Endothelial cell of umbilical vein (primary cell): ENCODE data around the gene CACTIN. TPM values are rescaled to one million over a fixed set of nuclear protein-coding genes. Genes with fewer than 3 reads are reported as not detected.

Experiments used
- BruUV-seq: library from RNA; stranded (reverse); fragments of 400-500 nt; replicated peaks from 2 replicates; lab custom pipeline; 2021; lab: Mats Ljungman, UMichigan
- CTCF ChIA-PET: fragments of 300-600, 350-600 bp; sonication (Branson Sonifier 250); formaldehyde crosslinking; loops from one replicate; lab custom pipeline; 2021; ENCODE audit warnings: antibody characterized with exemption, inconsistent platforms; lab: Charles Lee
- POLR2A ChIA-PET: fragments of 300-600, 350-600 bp; sonication (Branson Sonifier 250); formaldehyde crosslinking; loops from one replicate; lab custom pipeline; 2021; ENCODE audit warnings: antibody characterized with exemption, inconsistent platforms; lab: Charles Lee
- DNase-seq: peaks from one replicate; pipeline ENCODE4 v3.0.0-alpha.2; 2011; ENCODE audit warnings: low read depth, low spot score
- FAIRE-seq: peaks from 2 replicates; lab custom pipeline; 2011; peaks lifted over from hg19 to GRCh38; lab: Jason Lieb, UNC
- H2AFZ ChIP-seq: 2 replicates; pipeline ENCODE4 v1.6.0; 2012; ENCODE audit warnings: low read depth, low read length, control low read depth, inconsistent platforms
- H3K27ac ChIP-seq: 2 replicates; pipeline ENCODE4 v1.5.1; 2011; ENCODE audit warnings: low read depth, mild to moderate bottlenecking, control low read depth, low read length, moderate library complexity; ENCODE audit not compliant: insufficient read depth
- H3K27me3 ChIP-seq, 2 experiments: 2 replicates each; pipeline versions ENCODE4 v1.6.0 to v1.6.1; 2011; ENCODE audit warnings: low read length in 2 of 2, mixed read lengths in 1 of 2; ENCODE audit not compliant: control insufficient read depth in 2 of 2, insufficient read depth in 2 of 2
- H3K36me3 ChIP-seq, 2 experiments: 2 replicates in 1 of 2; 3 replicates in 1 of 2; pipeline ENCODE4 v1.5.1; 2011; ENCODE audit warnings: low read length in 2 of 2, mild to moderate bottlenecking in 1 of 2, moderate library complexity in 1 of 2; ENCODE audit not compliant: control insufficient read depth in 2 of 2, insufficient read depth in 2 of 2; ENCODE audit errors: extremely low read depth in 1 of 2
- H3K4me1 ChIP-seq: 3 replicates; pipeline ENCODE4 v1.5.1; 2011; ENCODE audit warnings: mild to moderate bottlenecking, low read length; ENCODE audit not compliant: control insufficient read depth, insufficient read depth; ENCODE audit errors: extremely low read depth
- H3K4me2 ChIP-seq: 2 replicates; pipeline ENCODE4 v1.6.1; 2011; ENCODE audit warnings: low read length, control low read depth, mixed read lengths; ENCODE audit not compliant: insufficient read depth
- H3K4me3 ChIP-seq, 3 experiments: fragments of 200-600 bp in 1 of 3; sonication (generic), shearing (Covaris generic) in 1 of 3; replicated peaks in 1 of 3; 2 replicates each; pipeline ENCODE4 v1.5.1; 2011 to 2016; ENCODE audit warnings: control low read depth in 3 of 3, low read length in 3 of 3, mild to moderate bottlenecking in 2 of 3, inconsistent platforms in 1 of 3, low read depth in 1 of 3, moderate library complexity in 1 of 3; ENCODE audit not compliant: insufficient read depth in 1 of 3
- H3K79me2 ChIP-seq: 2 replicates; pipeline ENCODE4 v1.6.0; 2012; ENCODE audit warnings: low read length, inconsistent platforms; ENCODE audit not compliant: control insufficient read depth, insufficient read depth
- H3K9ac ChIP-seq: replicated peaks from 2 replicates; pipeline ENCODE3; 2011; ENCODE audit warnings: low read length, control low read depth; ENCODE audit not compliant: insufficient read depth; ENCODE audit errors: extremely low read depth
- H3K9me1 ChIP-seq: replicated peaks from 3 replicates; pipeline ENCODE4 v1.6.0; 2011; ENCODE audit warnings: mild to moderate bottlenecking, low read length; ENCODE audit not compliant: control insufficient read depth, insufficient read depth; ENCODE audit errors: extremely low read depth
- H3K9me3 ChIP-seq: replicated peaks from 2 replicates; pipeline ENCODE4 v1.5.1; 2012; ENCODE audit warnings: low read length, inconsistent platforms; ENCODE audit not compliant: control insufficient read depth, insufficient read depth
- H4K20me1 ChIP-seq: replicated peaks from 2 replicates; pipeline ENCODE3; 2011; ENCODE audit warnings: mild to moderate bottlenecking, low read length; ENCODE audit not compliant: control insufficient read depth, insufficient read depth; ENCODE audit errors: extremely low read depth
- EZH2 ChIP-seq: IDR thresholded peaks from 2 replicates; pipeline ENCODE4 v1.6.1; 2012; ENCODE audit warnings: borderline replicate concordance, low read depth, mild to moderate bottlenecking, moderate library complexity, low read length, inconsistent platforms; ENCODE audit not compliant: severe bottlenecking
- FOS ChIP-seq: IDR thresholded peaks from 2 replicates; pipeline ENCODE4 v1.6.1; 2011; ENCODE audit warnings: mild to moderate bottlenecking, low read length, moderate library complexity, borderline replicate concordance; ENCODE audit not compliant: insufficient read depth
- GATA2 ChIP-seq: IDR thresholded peaks from 2 replicates; pipeline ENCODE4 v1.7.0; 2011; ENCODE audit warnings: low read depth, mild to moderate bottlenecking, moderate library complexity, mixed read lengths, low read length; ENCODE audit not compliant: insufficient read length, insufficient read depth
- JUN ChIP-seq: IDR thresholded peaks from 2 replicates; pipeline ENCODE4 v1.6.1; 2011; ENCODE audit warnings: borderline replicate concordance, low read depth; ENCODE audit not compliant: insufficient read length, insufficient read depth
- MYC ChIP-seq: IDR thresholded peaks from one replicate; pipeline ENCODE4 v1.6.1; 2011; ENCODE audit warnings: mild to moderate bottlenecking, low read depth, low read length
- POLR2A ChIP-seq: IDR thresholded peaks from 2 replicates; pipeline ENCODE4 v1.6.1; 2012; ENCODE audit warnings: low read depth, mild to moderate bottlenecking, control low read depth, low read length
- POLR2AphosphoS5 ChIP-seq: IDR thresholded peaks from 2 replicates; pipeline ENCODE4 v1.6.1; 2012; ENCODE audit warnings: low read depth, mild to moderate bottlenecking, control low read depth, low read length, moderate library complexity; ENCODE audit not compliant: insufficient read depth
- dilution Hi-C: fragments of 300-500 bp; cut with MboI; formaldehyde crosslinking; loops from one replicate; pipeline ENCODE4 v1.15.0; 2019; ENCODE audit warnings: low sequenced_read_pairs; ENCODE audit not compliant: extremely low pct_ligation_motif_present
- intact Hi-C: fragments of 100-400 bp; cut with micrococcal nuclease; formaldehyde crosslinking; loops from one replicate; pipeline ENCODE4 v1.10.0; 2022
- polyA plus RNA-seq, 4 experiments: library from polyadenylated mRNA; depleted of rRNA in 3 of 4; stranded (reverse) in 3 of 4; unstranded in 1 of 4; fragments of >200 nt; gene quantifications; 2 replicates each; pipeline versions ENCODE4 v1.2.1 to v1.2.3, GENCODE V29; 2011 to 2012; ENCODE audit warnings: missing spikeins in 1 of 4
- total RNA-seq: library from RNA; stranded (reverse); gene quantifications from 2 replicates; pipeline ENCODE4 v1.2.3, GENCODE V29; 2021
- TF ChIP-seq, protein P1 (sequence below), 2 donors: IDR thresholded peaks; 1 replicate in 1 of 2; 2 replicates in 1 of 2; pipeline ENCODE4 v1.5.1; 2011; ENCODE audit warnings: low read length in 2 of 2, mild to moderate bottlenecking in 2 of 2, moderate library complexity in 2 of 2, control low read depth in 1 of 2, inconsistent platforms in 1 of 2, low read depth in 1 of 2; ENCODE audit not compliant: insufficient read depth in 1 of 2; ENCODE audit errors: extremely low read depth in 1 of 2
- TF ChIP-seq, protein P2 (sequence below): IDR thresholded peaks from 2 replicates; pipeline ENCODE4 v1.6.1; 2011; ENCODE audit not compliant: insufficient read depth, insufficient read length

The CACTIN gene
- total and polyA plus RNA-seq, 2 donors (not counting 3 experiments of a cell fraction or from before 2014, with no cell fraction given): 29.7 to 36.1 TPM

DNA sequence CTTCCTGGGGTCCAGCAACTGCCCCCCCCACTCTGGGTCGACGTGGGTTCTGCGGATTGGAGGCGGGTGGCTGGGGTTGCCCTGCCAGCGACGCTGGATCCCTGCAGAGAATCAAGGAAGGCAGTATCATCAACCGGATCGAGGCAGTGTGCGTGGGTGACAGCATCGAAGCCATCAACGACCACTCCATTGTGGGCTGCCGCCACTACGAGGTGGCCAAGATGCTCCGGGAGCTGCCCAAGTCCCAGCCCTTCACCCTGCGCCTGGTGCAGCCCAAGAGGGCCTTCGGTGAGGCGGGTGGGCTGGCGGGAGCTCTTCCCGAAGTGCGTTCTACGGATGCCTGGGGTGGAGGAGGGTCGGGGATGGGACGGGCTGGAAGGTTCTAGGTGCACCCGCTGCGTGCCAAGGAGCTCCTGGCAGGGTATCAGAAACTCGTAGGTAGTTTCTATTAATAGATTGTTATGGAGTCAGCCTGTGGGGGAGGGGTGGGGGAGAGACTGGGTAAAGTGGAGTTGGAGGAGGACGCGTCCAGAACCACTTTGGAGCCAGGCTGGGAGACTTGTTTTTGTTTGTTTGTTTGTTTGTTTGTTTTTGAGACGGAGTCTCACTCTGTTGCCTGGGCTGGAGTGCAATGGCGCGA lies 39.8 kb downstream of the CACTIN start:
- ChIA-PET CTCF (interaction anchor here (0.7 to 4.1 kb wide), 8 partner anchors 13 to 41 kb away, joined by 3 to 22 read pairs (median 4); no protein-coding TSS in a partner anchor), POLR2A (no interaction called here)
- no peak overlapping the region for H3K27ac ChIP-seq
- no peak for TF ChIP-seq FOS
- TF ChIP-seq JUN: no peak
- no peak for TF ChIP-seq POLR2AphosphoS5
- TF ChIP-seq EZH2: no peak
- TF ChIP-seq MYC: no peak
- TF ChIP-seq, protein P1, sequence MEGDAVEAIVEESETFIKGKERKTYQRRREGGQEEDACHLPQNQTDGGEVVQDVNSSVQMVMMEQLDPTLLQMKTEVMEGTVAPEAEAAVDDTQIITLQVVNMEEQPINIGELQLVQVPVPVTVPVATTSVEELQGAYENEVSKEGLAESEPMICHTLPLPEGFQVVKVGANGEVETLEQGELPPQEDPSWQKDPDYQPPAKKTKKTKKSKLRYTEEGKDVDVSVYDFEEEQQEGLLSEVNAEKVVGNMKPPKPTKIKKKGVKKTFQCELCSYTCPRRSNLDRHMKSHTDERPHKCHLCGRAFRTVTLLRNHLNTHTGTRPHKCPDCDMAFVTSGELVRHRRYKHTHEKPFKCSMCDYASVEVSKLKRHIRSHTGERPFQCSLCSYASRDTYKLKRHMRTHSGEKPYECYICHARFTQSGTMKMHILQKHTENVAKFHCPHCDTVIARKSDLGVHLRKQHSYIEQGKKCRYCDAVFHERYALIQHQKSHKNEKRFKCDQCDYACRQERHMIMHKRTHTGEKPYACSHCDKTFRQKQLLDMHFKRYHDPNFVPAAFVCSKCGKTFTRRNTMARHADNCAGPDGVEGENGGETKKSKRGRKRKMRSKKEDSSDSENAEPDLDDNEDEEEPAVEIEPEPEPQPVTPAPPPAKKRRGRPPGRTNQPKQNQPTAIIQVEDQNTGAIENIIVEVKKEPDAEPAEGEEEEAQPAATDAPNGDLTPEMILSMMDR (IDR thresholded peaks at IDR 0.05; ENCODE audit: extremely low read depth in 1 of 2, insufficient read depth in 1 of 2, low read depth in 1 of 2, low read length in 2 of 2): no peak
- no peak for TF ChIP-seq GATA2
- TF ChIP-seq, protein P2, sequence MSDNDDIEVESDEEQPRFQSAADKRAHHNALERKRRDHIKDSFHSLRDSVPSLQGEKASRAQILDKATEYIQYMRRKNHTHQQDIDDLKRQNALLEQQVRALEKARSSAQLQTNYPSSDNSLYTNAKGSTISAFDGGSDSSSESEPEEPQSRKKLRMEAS: no peak
- no peak for TF ChIP-seq POLR2A
- no peak overlapping the region for H2AFZ ChIP-seq
- H3K9me3 ChIP-seq: no peaks in the 10 kb centered on the region
- no peak for FAIRE-seq
- peaks cover 0 to under 1% of the 10 kb centered on the region in 2 experiments for H3K27me3 ChIP-seq
- dilution Hi-C loops: no loop called here
- intact Hi-C loops: loop anchor here (1.0 kb wide), 1 partner anchor 31 kb away; no protein-coding TSS in a partner anchor
- H3K4me2 ChIP-seq: no peak overlapping the region
- peaks cover 5% of the 10 kb centered on the region for H3K4me1 ChIP-seq
- no peaks in the 10 kb centered on the region for H4K20me1 ChIP-seq
- no peak for DNase-seq
- no peaks in the 10 kb centered on the region for H3K79me2 ChIP-seq
- H3K36me3 ChIP-seq: no peaks in the 10 kb centered on the region
- no peak overlapping the region for H3K9ac ChIP-seq
- BruUV-seq: no TSS peak
- H3K4me3 ChIP-seq: no peak overlapping the region
- no peaks in the 10 kb centered on the region for H3K9me1 ChIP-seq
